GM21619 (cell line): ENCODE data around the gene PCBP3.
"Not testable (repeated sequence)": the region's sequence is repeated elsewhere in the genome, so short reads cannot be mapped to it uniquely, and the experiment has no call there.

Experiments used
- ATAC-seq: cut with Tn5 transposase; IDR thresholded peaks from one replicate; pipeline ENCODE4 v1.9.1; 2021; ENCODE audit not compliant: unreplicated experiment

The PCBP3 gene

GRCh38 chr21:45940091-45940490, 296.6 kb downstream of the PCBP3 start:
- ATAC-seq: no peak

- ATAC-seq: no peak
These were observed 297.3 kb downstream of the PCBP3 start for GRCh38 chr21:45940621-45941337.

DNA sequence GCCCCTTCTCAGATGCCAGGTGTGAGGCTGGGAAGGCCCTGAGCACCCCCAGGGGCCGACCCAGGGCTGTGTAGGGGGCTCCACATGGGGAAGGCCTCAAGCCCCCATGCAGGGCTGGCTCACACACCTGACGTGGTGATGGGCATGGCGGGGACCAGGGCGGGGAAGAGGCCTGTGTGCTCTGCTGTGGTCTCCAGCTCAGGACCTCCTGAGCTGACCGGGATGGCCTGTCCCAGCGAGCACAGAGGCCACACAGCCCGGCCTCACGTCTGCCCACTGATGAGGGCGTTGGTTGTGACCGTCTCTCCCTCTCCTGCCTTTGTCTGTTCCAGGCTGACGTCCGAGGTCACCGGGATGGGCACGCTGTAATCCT, 297.8 kb downstream of the PCBP3 start:
- no peak for ATAC-seq

GRCh38 chr21:45941717-45942546, 298.4 kb downstream of the PCBP3 start:
- ATAC-seq: no peak

DNA sequence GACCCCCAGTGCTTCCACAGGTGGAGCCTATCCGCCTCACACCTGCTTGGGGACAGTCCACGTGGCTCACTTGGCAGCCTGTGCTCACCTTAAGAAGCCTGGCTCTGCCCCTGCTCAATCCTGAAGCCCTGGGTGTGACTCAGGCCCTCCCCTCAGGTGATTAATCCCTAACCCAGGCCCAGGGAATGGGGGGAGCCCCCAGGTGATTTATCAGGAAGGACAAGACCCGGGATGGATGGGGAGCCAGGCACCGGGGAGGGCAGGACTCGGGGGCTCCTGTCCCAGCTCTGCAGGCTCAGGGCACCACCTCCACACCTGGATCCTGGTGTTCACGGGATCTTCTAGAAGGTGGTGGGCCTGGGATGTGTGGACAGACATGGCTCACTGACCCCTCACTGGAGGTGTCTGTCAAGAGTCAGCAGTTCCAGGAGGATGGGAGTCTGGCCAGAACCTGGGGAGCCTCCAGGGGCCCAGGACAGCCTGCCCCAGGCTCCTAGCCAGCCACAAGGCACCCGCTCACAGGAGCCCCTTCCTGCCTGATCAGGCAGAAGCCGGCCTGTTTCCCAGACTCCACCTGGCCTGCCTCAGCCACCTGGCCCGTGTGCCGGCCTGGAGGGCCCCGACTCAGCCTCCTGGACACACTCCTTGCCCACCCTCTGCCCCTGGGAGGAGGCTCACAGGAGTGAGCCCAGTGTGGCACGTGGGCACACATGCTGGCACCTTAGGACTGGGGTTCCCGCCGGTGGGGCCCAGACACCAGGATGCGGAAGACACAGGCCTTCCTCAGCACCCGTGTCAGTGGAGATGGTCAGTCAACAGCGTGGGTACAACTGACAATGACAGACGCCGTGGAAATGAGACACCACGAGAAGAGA, 299.5 kb downstream of the PCBP3 start:
- no peak for ATAC-seq

DNA sequence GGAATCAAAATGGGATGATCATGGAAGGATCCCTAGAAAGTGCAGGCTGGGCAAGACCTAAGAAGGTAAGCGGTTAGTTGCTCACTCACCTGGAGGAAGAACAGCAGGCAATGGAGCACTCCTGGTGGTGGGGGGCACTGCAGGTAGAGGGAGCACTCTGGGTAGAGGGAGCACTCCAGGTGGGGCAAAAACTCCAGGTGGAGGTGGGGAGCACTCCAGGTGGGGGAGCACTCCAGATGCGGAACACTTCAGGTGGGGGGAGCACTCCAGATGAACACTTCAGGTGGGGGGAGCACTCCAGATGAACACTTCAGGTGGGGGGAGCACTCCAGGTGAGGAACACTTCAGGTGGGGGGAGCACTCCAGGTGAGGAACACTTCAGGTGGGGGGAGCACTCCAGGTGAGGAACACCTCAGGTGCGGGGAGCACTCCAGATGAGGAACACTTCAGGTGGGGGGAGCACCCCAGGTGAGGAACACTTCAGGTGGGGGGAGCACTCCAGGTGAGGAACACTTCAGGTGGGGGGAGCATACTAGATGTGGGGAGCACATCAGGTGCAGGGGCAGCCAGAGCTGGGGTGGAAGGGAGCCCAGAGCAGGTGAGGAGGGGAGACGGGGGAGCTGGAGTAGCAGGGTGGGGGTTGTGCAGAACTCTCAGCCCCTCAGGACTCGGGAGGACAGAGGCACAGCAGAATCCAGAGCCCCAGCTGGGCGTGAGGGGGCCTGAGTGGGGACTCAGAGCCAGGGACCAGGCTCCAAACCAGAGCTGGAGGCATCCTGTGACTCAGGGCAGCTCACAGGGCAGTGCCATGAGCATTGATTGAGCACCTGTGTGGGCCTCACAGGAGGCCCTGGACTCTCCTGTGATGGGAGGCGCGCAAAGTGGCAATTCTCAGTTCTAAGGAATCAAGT, 300.4 kb downstream of the PCBP3 start:
- ATAC-seq: no peak

- ATAC-seq: no peak
These were observed 301.1 kb downstream of the PCBP3 start for GRCh38 chr21:45944601-45945000.

GRCh38 chr21:45945066-45945867, 301.7 kb downstream of the PCBP3 start:
- no peak for ATAC-seq

DNA sequence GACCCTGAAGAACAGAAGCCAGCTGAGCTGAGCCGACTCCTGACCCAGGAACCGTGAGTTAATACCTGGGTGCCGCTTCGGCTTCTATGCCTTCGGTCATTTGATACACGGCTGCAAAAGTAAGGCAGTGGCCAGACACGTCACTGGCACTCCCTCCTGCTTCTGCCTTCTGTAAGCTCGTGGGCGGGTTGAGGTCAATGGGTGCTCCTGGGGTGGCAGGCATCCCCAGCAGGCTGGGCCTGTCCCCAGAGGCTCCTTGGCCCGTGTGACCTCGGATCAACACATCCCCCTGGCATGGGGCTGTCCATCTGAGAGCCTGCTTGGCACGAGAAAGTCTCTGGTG, 302.3 kb downstream of the PCBP3 start:
- ATAC-seq: no peak

- ATAC-seq: no peak
These were observed 303.8 kb downstream of the PCBP3 start for GRCh38 chr21:45947296-45947695.

DNA sequence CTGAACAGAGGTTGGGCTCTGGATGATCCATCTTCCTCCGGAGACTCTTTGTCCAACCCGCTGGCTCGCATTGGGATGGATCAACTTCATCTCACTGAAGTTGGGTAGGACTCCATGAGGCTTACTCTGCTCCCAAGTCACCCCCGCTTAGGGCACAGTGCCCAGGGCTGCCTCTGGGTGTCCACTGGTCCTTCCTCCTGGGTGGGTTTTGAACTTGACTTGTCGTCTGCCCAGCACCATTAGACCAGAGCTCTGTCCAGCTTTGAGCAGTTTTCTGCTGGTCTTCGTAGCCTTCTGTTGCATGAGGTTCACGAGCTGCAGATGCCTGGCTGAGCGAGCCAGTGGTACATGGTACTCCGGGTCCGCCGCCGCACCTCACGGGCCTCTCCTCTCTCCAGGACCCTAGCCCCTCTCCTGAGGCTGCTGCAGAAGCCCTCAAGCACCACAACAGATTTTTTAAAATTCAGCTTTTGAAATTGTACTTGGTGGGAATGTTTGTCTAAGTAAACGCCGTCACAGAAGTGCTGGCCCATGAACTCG, 304.3 kb downstream of the PCBP3 start:
- ATAC-seq: no peak

- ATAC-seq: no peak
These were observed 305.1 kb downstream of the PCBP3 start for GRCh38 chr21:45948576-45949141.

DNA sequence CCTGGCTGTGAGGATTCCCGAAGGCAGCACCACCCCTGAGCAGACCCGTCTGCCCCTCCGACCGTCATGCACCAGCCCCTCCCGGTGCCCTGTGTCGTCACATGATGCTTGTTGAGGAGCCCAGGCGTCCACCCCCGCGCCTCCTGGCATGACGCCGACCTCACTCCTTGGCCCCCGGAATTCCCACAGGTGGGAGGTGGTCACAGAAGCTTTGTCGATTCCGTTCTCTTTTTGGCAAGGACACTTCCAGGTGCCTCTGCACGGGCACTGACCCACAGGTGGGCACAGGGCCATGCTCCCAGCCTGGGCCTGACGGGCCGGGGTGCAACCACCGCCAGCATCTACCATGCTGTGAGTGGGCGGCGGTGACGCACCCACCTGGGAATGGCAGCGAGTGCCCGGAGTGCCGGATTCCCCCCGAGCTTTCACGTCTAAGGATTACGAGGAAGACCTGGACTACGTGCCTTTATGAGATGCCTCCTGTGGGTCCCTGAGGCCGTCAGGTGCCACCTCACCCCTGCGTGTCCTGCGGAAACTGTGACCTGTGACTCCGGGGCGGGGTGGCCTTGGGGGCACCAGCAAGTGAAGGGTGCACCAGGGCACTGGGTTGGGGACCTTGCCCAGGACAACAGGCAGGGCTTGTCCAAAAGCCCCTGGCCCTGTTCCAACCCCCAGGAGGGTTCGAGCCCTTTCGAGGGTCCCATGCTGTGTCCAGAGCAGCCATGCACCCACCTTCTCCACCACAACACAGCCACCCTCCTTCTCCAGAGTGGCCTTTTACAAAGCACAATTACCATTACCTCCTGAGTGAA, 306.6 kb downstream of the PCBP3 start:
- ATAC-seq: no peak

GRCh38 chr21:45950740-45951515, 307.4 kb downstream of the PCBP3 start:
- ATAC-seq: no peak

DNA sequence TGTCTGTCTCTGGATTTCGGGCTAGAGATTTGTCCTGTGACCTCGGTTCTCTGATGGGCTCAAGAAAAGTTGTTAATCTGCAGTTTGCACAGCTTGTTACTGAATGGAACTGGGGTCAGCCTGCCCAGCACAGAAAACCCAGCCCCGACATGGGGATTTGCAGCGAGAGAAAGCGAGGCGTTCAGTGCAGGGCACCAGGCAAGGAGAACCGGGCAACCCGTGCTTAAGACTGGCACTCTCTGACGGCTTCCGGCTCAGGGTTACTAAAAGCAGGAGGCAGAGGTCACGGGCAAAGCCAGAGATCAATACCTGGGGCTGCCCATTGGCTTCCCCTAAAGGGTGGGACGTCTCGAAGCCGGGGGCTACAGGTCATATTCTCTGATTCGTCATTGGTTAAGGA, 308.2 kb downstream of the PCBP3 start:
- ATAC-seq: no peak

GRCh38 chr21:45952527-45952926, 309.0 kb downstream of the PCBP3 start:
- ATAC-seq: not testable (repeated sequence)

DNA sequence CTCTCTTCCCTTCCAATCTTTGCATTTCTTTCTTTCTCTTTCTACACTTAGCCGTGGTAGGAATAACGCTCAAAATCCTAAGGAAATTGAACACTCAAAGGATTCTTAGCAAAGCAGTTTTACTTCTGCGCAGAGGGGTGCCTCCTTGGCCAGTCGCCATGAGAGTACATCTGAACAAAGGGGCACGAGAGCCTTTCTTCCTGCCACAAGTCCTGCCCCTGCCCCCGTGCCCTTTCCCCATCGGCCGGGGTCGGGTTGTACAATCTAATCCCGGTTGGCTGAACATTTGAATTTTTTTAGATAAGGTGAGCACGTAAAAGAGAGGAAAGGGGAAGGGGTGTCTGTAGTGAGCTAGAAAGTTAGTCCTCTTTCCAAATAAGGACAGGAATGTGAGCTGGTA, 309.4 kb downstream of the PCBP3 start:
- ATAC-seq: no peak

DNA sequence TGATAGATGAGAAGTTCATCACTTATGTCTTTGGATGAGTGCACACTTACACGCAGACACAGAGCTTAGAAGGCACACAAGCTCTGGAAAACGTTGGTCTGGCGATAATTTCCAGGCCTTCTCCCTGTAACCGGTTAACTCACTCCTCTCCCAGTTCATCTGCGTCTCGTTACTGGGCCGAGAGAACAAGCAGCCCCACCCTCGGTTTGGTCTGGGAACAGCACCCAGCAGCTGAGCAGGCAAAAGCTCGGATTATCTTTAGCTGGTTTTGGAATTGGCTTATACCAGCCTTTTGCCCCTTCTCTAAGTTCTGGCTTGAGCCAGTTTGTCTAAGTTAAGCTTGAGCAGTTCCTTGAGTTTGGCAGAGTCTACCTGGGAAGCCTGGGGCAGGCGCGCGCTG, 310.7 kb downstream of the PCBP3 start:
- ATAC-seq: no peak
